T-cell (primary cell): ENCODE measurements around the gene HERC2. TPM values are rescaled to one million over a fixed set of nuclear protein-coding genes. Genes with fewer than 3 reads are reported as not detected.

Source experiments
- ATAC-seq, 4 experiments: fragments of 200-7000 bp in 3 of 4; fragments of 150-1000 bp in 1 of 4; cut with Tn5 transposase; replicated peaks in 1 of 4; 1 replicate in 3 of 4; 2 replicates in 1 of 4; pipeline ENCODE4 v1.10.0; 2021; ENCODE audit warnings: moderate library complexity in 3 of 4, mild to moderate bottlenecking in 2 of 4, moderate number of reproducible peaks in 1 of 4
- CTCF ChIA-PET, 2 donors: fragments of 300-600 bp; sonication (Branson Sonifier 250); formaldehyde crosslinking; loops; one replicate each; lab custom pipeline; 2022; ENCODE audit warnings: antibody characterized with exemption in 2 of 2; lab: Charles Lee
- POLR2A ChIA-PET, 2 donors: fragments of 300-600 bp; sonication (Branson Sonifier 250); formaldehyde crosslinking; loops; one replicate each; lab custom pipeline; 2022; ENCODE audit warnings: antibody characterized with exemption in 2 of 2; lab: Charles Lee
- DNase-seq, 35 experiments: peaks; one replicate each; pipeline versions ENCODE4 v3.0.0 to v3.0.0-alpha.2; 2013 to 2023
- H3K27ac ChIP-seq: one replicate; pipeline ENCODE4 v1.5.1; 2013; ENCODE audit warnings: low read length
- H3K27me3 ChIP-seq, 2 experiments: replicated peaks in 1 of 2; 1 replicate in 1 of 2; 2 replicates in 1 of 2; pipeline versions ENCODE4 v1.6.1 to v1.7.0; 2013; ENCODE audit warnings: low read length in 1 of 2, mixed read lengths in 1 of 2; ENCODE audit not compliant: control insufficient read depth in 2 of 2, insufficient read depth in 2 of 2; ENCODE audit errors: extremely low read depth in 1 of 2
- H3K36me3 ChIP-seq, 2 donors: 1 replicate in 1 of 2; 2 replicates in 1 of 2; pipeline versions ENCODE4 v1.6.1 to v1.7.0; 2013; ENCODE audit warnings: low read length in 1 of 2; ENCODE audit not compliant: control insufficient read depth in 2 of 2, insufficient read depth in 1 of 2; ENCODE audit errors: extremely low read depth in 1 of 2
- H3K4me1 ChIP-seq, 2 experiments: 1 replicate in 1 of 2; 2 replicates in 1 of 2; pipeline versions ENCODE4 v1.6.1 to v1.7.0; 2013; ENCODE audit warnings: low read length in 2 of 2, mixed read lengths in 1 of 2; ENCODE audit not compliant: insufficient read depth in 2 of 2, control insufficient read depth in 1 of 2; ENCODE audit errors: extremely low read depth in 1 of 2
- H3K4me3 ChIP-seq, 2 donors: 1 replicate in 1 of 2; 2 replicates in 1 of 2; pipeline versions ENCODE4 v1.5.1 to v1.7.0; 2013; ENCODE audit warnings: mild to moderate bottlenecking in 2 of 2, low read length in 1 of 2, moderate library complexity in 1 of 2; ENCODE audit not compliant: control insufficient read depth in 1 of 2; ENCODE audit errors: extremely low read depth in 1 of 2
- H3K9me3 ChIP-seq: 2 replicates; pipeline ENCODE4 v1.7.0; 2013
- H3K27ac Mint-ChIP-seq, 2 donors: one replicate each; pipeline ENCODE4 v1.8.0; 2020 to 2021; ENCODE audit warnings: mild to moderate bottlenecking in 2 of 2, mixed read lengths in 2 of 2
- H3K27me3 Mint-ChIP-seq, 2 donors: one replicate each; pipeline ENCODE4 v1.8.0; 2021 to 2022; ENCODE audit warnings: mixed read lengths in 2 of 2
- H3K36me3 Mint-ChIP-seq: one replicate; pipeline ENCODE4 v1.8.0; 2021; ENCODE audit warnings: mixed read lengths
- H3K4me1 Mint-ChIP-seq, 3 donors: one replicate each; pipeline ENCODE4 v1.8.0; 2020 to 2022; ENCODE audit warnings: mixed read lengths in 3 of 3, mild to moderate bottlenecking in 1 of 3
- H3K4me3 Mint-ChIP-seq, 3 donors: one replicate each; pipeline ENCODE4 v1.8.0; 2020 to 2022; ENCODE audit warnings: mild to moderate bottlenecking in 3 of 3, mixed read lengths in 3 of 3, moderate library complexity in 3 of 3
- H3K9me3 Mint-ChIP-seq, 3 donors: one replicate each; pipeline ENCODE4 v1.8.0; 2020 to 2022; ENCODE audit warnings: mixed read lengths in 3 of 3
- WGBS: methylation state at CpG from one replicate; pipeline ENCODE4 v1.1.5; 2013; ENCODE audit warnings: missing lambda C conversion rate; ENCODE audit not compliant: insufficient coverage; 5-methylcytosine and 5-hydroxymethylcytosine counted together
- total RNA-seq, 35 experiments: library from RNA in 6 of 35; stranded (reverse) in 6 of 35; fragments of 120-200 nt in 1 of 35; gene quantifications; one replicate each; pipeline versions ENCODE4 v1.2.1 to v1.2.4 and lab custom pipeline; 2013 to 2026

Gene HERC2
- total RNA-seq, 5 donors from 2014 or later (not counting 1 experiment from before 2014, with no cell fraction given), result 46.4 to 65.5 (median 55.4) TPM

DNA sequence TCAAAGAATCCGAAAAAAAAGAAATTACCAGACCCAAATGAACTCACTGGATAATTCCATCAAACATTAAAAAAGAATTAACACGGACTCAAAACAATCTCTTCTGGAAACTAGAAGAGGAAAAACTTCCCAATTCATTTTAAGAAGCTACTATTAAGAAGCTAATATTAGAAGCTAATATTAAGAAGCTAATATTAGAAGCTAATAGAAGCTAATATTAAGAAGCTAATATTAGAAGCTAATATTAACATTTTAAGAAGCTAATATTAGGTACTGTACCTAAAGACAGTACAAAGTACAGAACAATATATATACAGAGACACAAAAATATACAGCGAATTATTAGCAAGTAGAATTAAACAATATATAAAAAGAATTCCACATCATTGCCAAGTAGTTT is 35.9 kb downstream of the HERC2 start:
- H3K27ac Mint-ChIP-seq, result no peak overlapping the region
- Histone ChIP-seq H3K4me1 (no peaks in the 10 kb centered on the region), H3K36me3 (peaks cover 5 to 9% of the 10 kb centered on the region in 2 donors), H3K27me3 (no peaks in the 10 kb centered on the region), H3K9me3 (no peaks in the 10 kb centered on the region), H3K27ac (no peak overlapping the region), H3K4me3 (no peak overlapping the region)
- peaks cover 74% of the 10 kb centered on the region for H3K36me3 Mint-ChIP-seq
- peaks cover 16 to 28% (median 17%) of the 10 kb centered on the region in 3 donors for H3K4me1 Mint-ChIP-seq
- no peak overlapping the region for H3K4me3 Mint-ChIP-seq
- H3K27me3 Mint-ChIP-seq, result no peaks in the 10 kb centered on the region
- ChIA-PET POLR2A (no interaction called here), CTCF (no interaction called here)
- ATAC-seq (no peak), DNase-seq (no peak)
- no CpG with 5 or more reads among the region's 3 CpGs for WGBS
- peaks cover 9 to 21% (median 10%) of the 10 kb centered on the region in 3 donors for H3K9me3 Mint-ChIP-seq

GRCh38 chr15:28281876-28282275 is 40.1 kb downstream of the HERC2 start:
- H3K4me1 Mint-ChIP-seq, result peaks cover 10 to 20% (median 18%) of the 10 kb centered on the region in 3 donors
- no peak overlapping the region for H3K27ac Mint-ChIP-seq
- Histone ChIP-seq H3K4me1 (no peaks in the 10 kb centered on the region), H3K4me3 (no peak overlapping the region), H3K27me3 (no peaks in the 10 kb centered on the region), H3K27ac (no peak overlapping the region), H3K36me3 (peaks cover 3 to 10% of the 10 kb centered on the region in 2 donors), H3K9me3 (no peaks in the 10 kb centered on the region)
- ChIA-PET POLR2A (no interaction called here), CTCF (no interaction called here)
- H3K9me3 Mint-ChIP-seq, result peaks cover 4 to 6% (median 5%) of the 10 kb centered on the region in 3 donors
- ATAC-seq (no peak), DNase-seq (no peak)
- peaks cover 63% of the 10 kb centered on the region for H3K36me3 Mint-ChIP-seq
- 96% methylated on average over 6 of the region's 7 CpGs for WGBS
- no peaks in the 10 kb centered on the region for H3K27me3 Mint-ChIP-seq
- no peak overlapping the region for H3K4me3 Mint-ChIP-seq

DNA sequence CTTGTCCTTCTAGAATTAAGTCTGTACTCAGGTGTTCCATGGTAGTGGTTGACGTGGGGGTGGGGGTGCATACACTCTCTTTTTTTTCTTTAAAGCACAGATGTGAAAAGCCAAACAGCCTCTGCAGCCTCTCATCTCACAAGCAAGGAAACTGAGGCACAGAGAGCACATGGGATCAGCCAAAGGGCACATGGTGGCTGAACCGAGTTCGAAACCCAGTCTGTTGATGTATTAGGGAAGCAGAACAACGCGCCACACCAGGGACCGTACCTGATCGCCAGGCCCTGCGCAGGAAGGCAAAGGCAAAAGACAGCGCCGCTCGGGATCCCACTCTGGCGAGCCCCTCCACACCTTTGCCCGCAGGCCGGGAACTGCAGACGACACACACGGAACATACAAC is 47.3 kb downstream of the HERC2 start:
- Histone ChIP-seq H3K36me3 (peaks cover 8 to 31% of the 10 kb centered on the region in 2 donors), H3K4me1 (no peaks in the 10 kb centered on the region), H3K27ac (no peak overlapping the region), H3K4me3 (no peak overlapping the region), H3K9me3 (no peaks in the 10 kb centered on the region), H3K27me3 (no peaks in the 10 kb centered on the region)
- Mint-ChIP-seq H3K27ac (no peak overlapping the region), H3K4me3 (no peak overlapping the region), H3K36me3 (peaks cover 46% of the 10 kb centered on the region), H3K4me1 (no peaks in the 10 kb centered on the region), H3K9me3 (no peaks in the 10 kb centered on the region), H3K27me3 (no peaks in the 10 kb centered on the region)
- POLR2A ChIA-PET, result no interaction called here
- 98% methylated on average over 6 of the region's 16 CpGs for WGBS
- CTCF ChIA-PET, result no interaction called here
- ATAC-seq (no peak), DNase-seq (no peak)

- H3K4me1 Mint-ChIP-seq, result no peaks in the 10 kb centered on the region
- H3K4me3 ChIP-seq, result no peak overlapping the region
- WGBS, result 98% methylated on average over 21 of the region's 27 CpGs
- H3K4me1 ChIP-seq, result no peaks in the 10 kb centered on the region
- H3K9me3 ChIP-seq, result no peaks in the 10 kb centered on the region
- peaks cover 9 to 34% of the 10 kb centered on the region in 2 donors for H3K36me3 ChIP-seq
- no peaks in the 10 kb centered on the region for H3K9me3 Mint-ChIP-seq
- H3K27ac ChIP-seq, result no peak overlapping the region
- ChIA-PET POLR2A (no interaction called here), CTCF (no interaction called here)
- no peaks in the 10 kb centered on the region for H3K27me3 ChIP-seq
- H3K4me3 Mint-ChIP-seq, result no peak overlapping the region
- no peak overlapping the region for H3K27ac Mint-ChIP-seq
- H3K27me3 Mint-ChIP-seq, result no peaks in the 10 kb centered on the region
- DNase-seq, result no peak
- H3K36me3 Mint-ChIP-seq, result peaks cover 45% of the 10 kb centered on the region
- ATAC-seq, result no peak
These were observed 47.9 kb downstream of the HERC2 start for GRCh38 chr15:28273873-28274610.

GRCh38 chr15:28273468-28273867 is 48.5 kb downstream of the HERC2 start:
- POLR2A ChIA-PET, result interaction anchor here in 1 of 2 donors (0.7 kb wide), 1 partner anchor 806 kb away, joined by 3 read pairs; no protein-coding TSS in a partner anchor
- no peak overlapping the region for H3K27ac Mint-ChIP-seq
- no peaks in the 10 kb centered on the region for H3K4me1 ChIP-seq
- no peaks in the 10 kb centered on the region for H3K9me3 Mint-ChIP-seq
- no peaks in the 10 kb centered on the region for H3K27me3 ChIP-seq
- 91% methylated on average over 5 of the region's 5 CpGs for WGBS
- H3K27ac ChIP-seq, result no peak overlapping the region
- peaks cover 47% of the 10 kb centered on the region for H3K36me3 Mint-ChIP-seq
- H3K4me1 Mint-ChIP-seq, result no peaks in the 10 kb centered on the region
- no peak overlapping the region for H3K4me3 Mint-ChIP-seq
- no peaks in the 10 kb centered on the region for H3K9me3 ChIP-seq
- CTCF ChIA-PET, result no interaction called here
- no peaks in the 10 kb centered on the region for H3K27me3 Mint-ChIP-seq
- no peak for DNase-seq
- ATAC-seq, result no peak
- peaks cover 15 to 37% of the 10 kb centered on the region in 2 donors for H3K36me3 ChIP-seq
- no peak overlapping the region for H3K4me3 ChIP-seq

- ChIA-PET POLR2A (interaction anchor here in 1 of 2 donors (0.6 kb wide), 1 partner anchor 811 kb away, joined by 6 read pairs; no protein-coding TSS in a partner anchor), CTCF (no interaction called here)
- H3K4me1 ChIP-seq, result no peaks in the 10 kb centered on the region
- H3K27ac ChIP-seq, result no peak overlapping the region
- no peak overlapping the region for H3K4me3 ChIP-seq
- Mint-ChIP-seq H3K4me1 (no peaks in the 10 kb centered on the region), H3K27me3 (no peaks in the 10 kb centered on the region), H3K9me3 (no peaks in the 10 kb centered on the region), H3K4me3 (no peak overlapping the region), H3K27ac (no peak overlapping the region), H3K36me3 (peaks cover 55% of the 10 kb centered on the region)
- ATAC-seq (no peak), DNase-seq (no peak)
- no peaks in the 10 kb centered on the region for H3K27me3 ChIP-seq
- H3K36me3 ChIP-seq, result peaks cover 24 to 43% of the 10 kb centered on the region in 2 donors
- WGBS, result 95% methylated on average over 8 of the region's 8 CpGs
- no peaks in the 10 kb centered on the region for H3K9me3 ChIP-seq
These were observed 49.4 kb downstream of the HERC2 start for GRCh38 chr15:28272587-28272986.
